ENCODE results near the gene SPCS3.
A peak's percentile ranks its signal among the peaks of the same experiment; 100 is the strongest.

SPCS3 gene

DNA sequence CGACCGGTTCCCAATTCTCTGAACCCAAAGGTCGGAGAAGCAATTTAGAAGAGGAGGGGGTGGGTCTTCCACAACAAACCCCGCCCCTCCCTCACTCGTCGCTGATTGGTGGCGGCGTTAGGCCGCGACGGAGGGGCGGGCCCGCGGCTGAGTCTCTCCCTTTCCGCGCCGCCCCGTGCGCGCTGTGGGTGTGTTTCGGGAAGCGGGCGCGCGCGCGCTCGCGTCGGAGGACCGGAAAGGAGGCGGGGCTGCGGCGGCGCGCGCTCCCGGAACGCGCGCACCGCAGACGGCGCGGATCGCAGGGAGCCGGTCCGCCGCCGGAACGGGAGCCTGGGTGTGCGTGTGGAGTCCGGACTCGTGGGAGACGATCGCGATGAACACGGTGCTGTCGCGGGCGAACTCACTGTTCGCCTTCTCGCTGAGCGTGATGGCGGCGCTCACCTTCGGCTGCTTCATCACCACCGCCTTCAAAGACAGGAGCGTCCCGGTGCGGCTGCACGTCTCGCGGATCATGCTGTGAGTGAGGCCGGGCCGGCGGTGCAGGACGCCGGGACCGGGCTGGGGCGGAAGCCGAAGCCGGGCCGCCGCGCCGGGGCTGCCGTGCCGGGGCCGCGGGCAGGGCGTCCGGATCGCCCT, at the start of gene SPCS3:
TSS of gene SPCS3 (plus strand) at position 263 of the 636 bp plus-strand sequence. CDS start at position 374, 111 bp downstream.
- peak within 1 kb of the TSS; percentile 98 for H3K9ac ChIP-seq (ENCODE audit: insufficient read length, low read depth)

DNA sequence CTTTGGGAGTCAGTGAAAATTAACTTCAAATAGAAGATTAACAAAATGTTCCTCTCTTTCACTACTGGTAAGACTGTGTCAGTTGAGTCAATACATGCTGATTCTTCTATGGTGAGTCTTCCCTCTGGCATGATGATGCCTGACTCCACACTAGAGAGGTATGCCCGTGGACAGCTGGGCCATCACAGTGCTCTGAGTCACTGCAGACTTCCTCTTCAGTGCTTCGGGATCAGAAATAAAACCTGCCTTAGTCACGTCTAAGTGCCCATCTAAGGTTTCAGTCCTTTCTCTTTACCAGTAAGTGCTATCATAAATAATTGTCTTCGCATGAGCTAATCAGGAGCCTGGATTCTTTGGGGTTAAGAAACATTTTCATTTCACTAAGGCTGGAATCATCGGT, 49.1 kb upstream of the SPCS3 start:
- H3K9me3 ChIP-seq (ENCODE audit: insufficient read depth, low read length): no peaks in the 10 kb centered on the region
- H3K36me3 ChIP-seq (ENCODE audit: insufficient read depth, insufficient read length, low read length): no peaks in the 10 kb centered on the region
- no peak for DNase-seq (ENCODE audit: low read depth, low spot score)
- no peak overlapping the region for H3K4me3 ChIP-seq (ENCODE audit: insufficient read length, low read depth)
- H3K27me3 ChIP-seq (ENCODE audit: insufficient read depth, insufficient read length): no peaks in the 10 kb centered on the region
- H3K9ac ChIP-seq (ENCODE audit: insufficient read length, low read depth): no peak overlapping the region
- no peak for TF ChIP-seq YY1 (IDR thresholded peaks at IDR 0.05; ENCODE audit: insufficient read depth, insufficient read length)
- TF ChIP-seq SUZ12 (IDR thresholded peaks at IDR 0.05; ENCODE audit: extremely low read depth, insufficient read depth, insufficient read length): no peak
- no peak for TF ChIP-seq ZNF274 (IDR thresholded peaks at IDR 0.05; ENCODE audit: low read depth, low read length)
- no peaks in the 10 kb centered on the region for H3K4me1 ChIP-seq (ENCODE audit: insufficient read depth, insufficient read length)

More for the DNA sequence above, at the start of gene SPCS3:
- peaks cover 11% of the 10 kb centered on the region for H3K36me3 ChIP-seq (ENCODE audit: insufficient read depth, insufficient read length, low read length)
- H3K4me3 ChIP-seq (ENCODE audit: insufficient read length, low read depth): peak within 1 kb of the TSS; percentile 90
- no peaks in the 10 kb centered on the region for H3K9me3 ChIP-seq (ENCODE audit: insufficient read depth, low read length)
- no peak for TF ChIP-seq YY1 (IDR thresholded peaks at IDR 0.05; ENCODE audit: insufficient read depth, insufficient read length)
- no peak for TF ChIP-seq ZNF274 (IDR thresholded peaks at IDR 0.05; ENCODE audit: low read depth, low read length)
- TF ChIP-seq SUZ12 (IDR thresholded peaks at IDR 0.05; ENCODE audit: extremely low read depth, insufficient read depth, insufficient read length): no peak
- H3K27me3 ChIP-seq (ENCODE audit: insufficient read depth, insufficient read length): no peaks in the 10 kb centered on the region
- no peaks in the 10 kb centered on the region for H3K4me1 ChIP-seq (ENCODE audit: insufficient read depth, insufficient read length)
- peak; percentile 75 for DNase-seq (ENCODE audit: low read depth, low spot score)

DNA sequence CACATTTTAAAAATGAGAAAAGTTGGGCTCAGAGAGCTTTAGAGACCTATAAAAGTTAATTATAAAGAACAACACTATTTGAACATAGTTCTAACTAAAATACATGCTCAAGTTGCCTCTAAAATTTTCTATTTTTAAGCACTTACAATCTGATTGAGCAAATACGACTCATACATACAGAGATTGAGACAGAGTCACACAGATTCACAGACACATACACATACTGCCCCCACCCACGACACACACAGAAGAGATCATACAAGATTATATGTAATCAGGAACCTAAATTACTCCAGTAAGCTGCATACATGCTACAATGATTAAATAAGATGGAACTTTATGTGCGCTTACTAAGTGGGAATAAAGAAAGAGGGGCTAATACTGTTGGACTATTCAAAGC, 48.0 kb upstream of the SPCS3 start:
- TF ChIP-seq YY1 (IDR thresholded peaks at IDR 0.05; ENCODE audit: insufficient read depth, insufficient read length): no peak
- no peak for TF ChIP-seq SUZ12 (IDR thresholded peaks at IDR 0.05; ENCODE audit: extremely low read depth, insufficient read depth, insufficient read length)
- TF ChIP-seq ZNF274 (IDR thresholded peaks at IDR 0.05; ENCODE audit: low read depth, low read length): no peak
- Histone ChIP-seq H3K4me1 (ENCODE audit: insufficient read depth, insufficient read length) (peaks cover 1% of the 10 kb centered on the region), H3K4me3 (ENCODE audit: insufficient read length, low read depth) (no peak overlapping the region), H3K9me3 (ENCODE audit: insufficient read depth, low read length) (no peaks in the 10 kb centered on the region), H3K27me3 (ENCODE audit: insufficient read depth, insufficient read length) (no peaks in the 10 kb centered on the region), H3K36me3 (ENCODE audit: insufficient read depth, insufficient read length, low read length) (no peaks in the 10 kb centered on the region), H3K9ac (ENCODE audit: insufficient read length, low read depth) (no peak overlapping the region)
- no peak for DNase-seq (ENCODE audit: low read depth, low spot score)

DNA sequence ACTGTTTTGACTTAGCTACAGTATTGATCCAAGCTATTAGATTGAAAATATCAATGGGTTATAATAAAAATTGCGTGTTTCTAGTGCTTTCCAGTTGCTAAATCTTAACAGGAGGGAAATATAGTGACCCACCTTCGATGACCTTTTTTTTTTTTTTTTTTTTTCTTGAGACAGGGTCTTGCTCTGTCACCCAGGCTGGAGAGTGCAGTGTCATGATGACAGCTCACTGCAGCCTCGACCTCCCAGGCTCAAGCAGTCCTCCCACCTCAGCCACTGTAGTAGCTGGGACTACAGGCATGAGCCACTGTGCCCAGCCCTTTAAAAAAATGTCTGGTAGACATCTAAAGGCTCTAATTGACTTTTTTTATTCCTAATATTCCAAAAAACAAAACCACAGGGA, 47.0 kb upstream of the SPCS3 start:
- H3K4me3 ChIP-seq (ENCODE audit: insufficient read length, low read depth): no peak overlapping the region
- no peak for TF ChIP-seq SUZ12 (IDR thresholded peaks at IDR 0.05; ENCODE audit: extremely low read depth, insufficient read depth, insufficient read length)
- TF ChIP-seq ZNF274 (IDR thresholded peaks at IDR 0.05; ENCODE audit: low read depth, low read length): no peak
- no peak for TF ChIP-seq YY1 (IDR thresholded peaks at IDR 0.05; ENCODE audit: insufficient read depth, insufficient read length)
- DNase-seq (ENCODE audit: low read depth, low spot score): no peak
- no peaks in the 10 kb centered on the region for H3K9me3 ChIP-seq (ENCODE audit: insufficient read depth, low read length)
- no peaks in the 10 kb centered on the region for H3K36me3 ChIP-seq (ENCODE audit: insufficient read depth, insufficient read length, low read length)
- H3K4me1 ChIP-seq (ENCODE audit: insufficient read depth, insufficient read length): peaks cover 2% of the 10 kb centered on the region
- no peak overlapping the region for H3K9ac ChIP-seq (ENCODE audit: insufficient read length, low read depth)
- no peaks in the 10 kb centered on the region for H3K27me3 ChIP-seq (ENCODE audit: insufficient read depth, insufficient read length)

DNA sequence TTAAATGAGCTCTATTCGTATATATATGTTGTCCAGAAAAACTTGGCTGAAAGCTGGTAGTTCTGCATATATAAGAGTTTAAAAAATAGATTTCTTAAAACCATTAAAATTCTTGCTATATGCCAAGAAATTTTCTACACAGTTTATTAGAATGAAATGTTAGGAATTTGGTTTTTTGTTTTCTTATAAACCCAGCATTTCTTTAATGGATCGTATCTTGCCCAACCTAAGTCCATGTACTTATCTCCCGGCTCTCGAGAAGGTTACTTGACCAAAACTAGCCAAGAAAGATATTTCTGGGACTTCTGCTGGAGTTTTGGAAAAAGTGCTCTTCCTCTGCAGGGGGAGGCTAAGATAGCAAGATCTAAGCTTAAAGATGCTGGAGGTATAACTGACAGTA, 46.0 kb upstream of the SPCS3 start:
- H3K4me3 ChIP-seq (ENCODE audit: insufficient read length, low read depth): no peak overlapping the region
- H3K4me1 ChIP-seq (ENCODE audit: insufficient read depth, insufficient read length): peaks cover 2% of the 10 kb centered on the region
- no peaks in the 10 kb centered on the region for H3K9me3 ChIP-seq (ENCODE audit: insufficient read depth, low read length)
- DNase-seq (ENCODE audit: low read depth, low spot score): no peak
- H3K36me3 ChIP-seq (ENCODE audit: insufficient read depth, insufficient read length, low read length): no peaks in the 10 kb centered on the region
- H3K9ac ChIP-seq (ENCODE audit: insufficient read length, low read depth): no peak overlapping the region
- TF ChIP-seq YY1 (IDR thresholded peaks at IDR 0.05; ENCODE audit: insufficient read depth, insufficient read length) (no peak), SUZ12 (IDR thresholded peaks at IDR 0.05; ENCODE audit: extremely low read depth, insufficient read depth, insufficient read length) (no peak), ZNF274 (IDR thresholded peaks at IDR 0.05; ENCODE audit: low read depth, low read length) (no peak)
- H3K27me3 ChIP-seq (ENCODE audit: insufficient read depth, insufficient read length): no peaks in the 10 kb centered on the region

DNA sequence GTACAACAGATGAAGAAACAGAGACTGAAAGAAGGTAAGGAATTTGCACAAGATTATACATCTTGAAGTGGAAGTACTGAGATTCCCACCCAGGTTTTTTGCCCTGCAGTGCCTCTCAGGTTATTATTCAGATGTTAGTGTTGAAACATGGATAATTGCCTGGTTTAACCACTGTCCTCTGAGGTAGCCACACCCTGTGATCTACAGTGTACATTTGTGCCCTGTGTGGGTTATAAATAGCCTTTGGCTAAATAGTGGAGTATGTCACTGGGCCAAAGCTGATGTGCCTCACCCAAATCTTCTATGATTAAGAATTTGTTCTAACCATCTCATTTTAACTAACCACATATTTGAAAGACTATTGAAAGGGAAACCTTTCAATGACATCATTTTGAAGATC, 45.3 kb upstream of the SPCS3 start:
- DNase-seq (ENCODE audit: low read depth, low spot score): no peak

DNA sequence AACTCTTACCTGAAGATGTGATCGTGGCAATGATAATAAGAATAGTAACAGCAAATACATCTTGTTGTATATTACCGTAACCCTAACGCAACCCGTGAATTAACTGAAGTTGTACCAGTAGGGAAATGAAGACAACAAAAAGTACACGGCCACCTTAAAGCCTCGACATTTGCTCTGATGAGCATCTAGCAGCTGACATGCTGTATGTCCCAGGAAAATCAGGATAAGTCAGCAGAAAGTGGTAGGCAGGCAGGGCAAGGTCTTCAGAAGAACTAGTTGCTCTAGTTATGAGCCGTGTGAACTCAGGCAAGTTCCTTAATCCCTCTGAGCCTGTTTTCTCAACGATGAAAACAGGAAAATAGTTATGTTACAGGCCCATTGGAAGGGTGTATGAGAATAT, 43.1 kb upstream of the SPCS3 start:
- Histone ChIP-seq H3K27me3 (ENCODE audit: insufficient read depth, insufficient read length) (no peaks in the 10 kb centered on the region), H3K4me1 (ENCODE audit: insufficient read depth, insufficient read length) (peaks cover 2% of the 10 kb centered on the region), H3K9ac (ENCODE audit: insufficient read length, low read depth) (no peak overlapping the region), H3K36me3 (ENCODE audit: insufficient read depth, insufficient read length, low read length) (no peaks in the 10 kb centered on the region), H3K9me3 (ENCODE audit: insufficient read depth, low read length) (no peaks in the 10 kb centered on the region), H3K4me3 (ENCODE audit: insufficient read length, low read depth) (no peak overlapping the region)
- TF ChIP-seq YY1 (IDR thresholded peaks at IDR 0.05; ENCODE audit: insufficient read depth, insufficient read length) (no peak), ZNF274 (IDR thresholded peaks at IDR 0.05; ENCODE audit: low read depth, low read length) (no peak), SUZ12 (IDR thresholded peaks at IDR 0.05; ENCODE audit: extremely low read depth, insufficient read depth, insufficient read length) (no peak)
- DNase-seq (ENCODE audit: low read depth, low spot score): no peak

More for the DNA sequence above, 45.3 kb upstream of the SPCS3 start:
- Histone ChIP-seq H3K9me3 (ENCODE audit: insufficient read depth, low read length) (no peaks in the 10 kb centered on the region), H3K4me1 (ENCODE audit: insufficient read depth, insufficient read length) (peaks cover 2% of the 10 kb centered on the region), H3K27me3 (ENCODE audit: insufficient read depth, insufficient read length) (no peaks in the 10 kb centered on the region), H3K9ac (ENCODE audit: insufficient read length, low read depth) (no peak overlapping the region), H3K4me3 (ENCODE audit: insufficient read length, low read depth) (no peak overlapping the region), H3K36me3 (ENCODE audit: insufficient read depth, insufficient read length, low read length) (no peaks in the 10 kb centered on the region)
- TF ChIP-seq YY1 (IDR thresholded peaks at IDR 0.05; ENCODE audit: insufficient read depth, insufficient read length) (no peak), ZNF274 (IDR thresholded peaks at IDR 0.05; ENCODE audit: low read depth, low read length) (no peak), SUZ12 (IDR thresholded peaks at IDR 0.05; ENCODE audit: extremely low read depth, insufficient read depth, insufficient read length) (no peak)

Data from NT2/D1 (cell line).